Thyroid gland (tissue), 4 donors: Measurements from ENCODE around the gene CCDC138. TPM values are rescaled to one million over a fixed set of nuclear protein-coding genes. Genes with fewer than 3 reads are reported as not detected.

Experiments used
- DNase-seq, 2 donors: peaks; one replicate each; pipeline ENCODE4 v3.0.0-alpha.2; 2019
- H3K27ac ChIP-seq, 3 donors: fragments of 200-600 bp; sonication (generic); 1 replicate in 2 of 3; 2 replicates in 1 of 3; pipeline ENCODE4 v1.5.1; 2016 to 2019; ENCODE audit warnings: mild to moderate bottlenecking in 1 of 3, moderate library complexity in 1 of 3
- H3K27me3 ChIP-seq: fragments of 200-600 bp; sonication (generic); one replicate; pipeline ENCODE4 v1.5.1; 2019
- H3K36me3 ChIP-seq, 2 donors: fragments of 200-600 bp; sonication (generic); one replicate each; pipeline ENCODE4 v1.5.1; 2016 to 2019
- H3K4me1 ChIP-seq, 2 donors: fragments of 200-600 bp; sonication (generic); one replicate each; pipeline ENCODE4 v1.5.1; 2017 to 2019
- H3K4me3 ChIP-seq, 3 donors: fragments of 200-600 bp; sonication (generic); replicated peaks in 1 of 3; 1 replicate in 2 of 3; 2 replicates in 1 of 3; pipeline ENCODE4 v1.5.1; 2016; ENCODE audit warnings: mild to moderate bottlenecking in 1 of 3
- H3K9me3 ChIP-seq: fragments of 200-600 bp; sonication (generic); one replicate; pipeline ENCODE4 v1.5.1; 2017
- POLR2A ChIP-seq, 2 donors: fragments of 450-650 bp; IDR thresholded peaks; one replicate each; pipeline ENCODE4 v1.6.1; 2017; ENCODE audit warnings: antibody characterized with exemption in 2 of 2, mild to moderate bottlenecking in 2 of 2, moderate library complexity in 1 of 2
- WGBS, 2 donors: methylation state at CpG; one replicate each; pipeline ENCODE4 v1.1.5; 2017; 5-methylcytosine and 5-hydroxymethylcytosine counted together
- intact Hi-C: fragments of 100-400 bp; cut with DNase I; formaldehyde crosslinking; loops from one replicate; pipeline ENCODE4 v1.15.1; 2023
- total RNA-seq, 4 donors: library from RNA; depleted of rRNA; stranded (reverse); fragments of >200 nt; gene quantifications; one replicate each; pipeline ENCODE4 v1.2.3, GENCODE V29; 2016
- TF ChIP-seq, protein P1 (sequence below), 6 experiments: fragments of 200-600 bp in 3 of 6; fragments of 450-650 bp in 3 of 6; sonication (generic) in 3 of 6; IDR thresholded peaks; one replicate each; pipeline ENCODE4 v1.5.1; 2016 to 2019; ENCODE audit warnings: antibody characterized with exemption in 6 of 6, mild to moderate bottlenecking in 2 of 6, inconsistent platforms in 1 of 6, moderate library complexity in 1 of 6

CCDC138 gene
- total RNA-seq, 4 donors from 2014 or later = 3.9 to 7.3 (median 5.8) TPM

DNA sequence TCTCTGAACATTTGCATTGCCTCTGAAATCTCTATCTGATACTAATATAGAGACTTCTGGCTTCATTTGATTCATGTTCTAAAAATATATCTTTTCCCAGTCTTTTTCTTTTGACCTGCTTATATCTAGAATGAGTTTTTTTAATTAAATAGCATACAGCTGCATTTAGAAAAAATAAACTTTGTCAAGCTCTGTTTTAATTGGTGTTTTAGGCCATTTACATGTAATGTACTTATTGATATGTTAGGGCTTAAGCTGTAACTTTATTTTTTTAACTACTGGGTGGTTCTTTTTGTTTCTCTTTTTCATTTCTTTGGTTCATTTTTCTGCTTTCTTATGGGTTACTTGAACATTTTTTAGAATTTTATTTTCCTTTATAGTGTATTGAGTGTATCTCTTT, 54.9 kb downstream of the CCDC138 start:
- intact Hi-C loops = no loop called here
- no peak overlapping the region for H3K4me3 ChIP-seq
- H3K4me1 ChIP-seq = no peaks in the 10 kb centered on the region
- no peak overlapping the region for H3K27ac ChIP-seq
- no peaks in the 10 kb centered on the region for H3K9me3 ChIP-seq
- DNase-seq = no peak
- TF ChIP-seq, protein P1, sequence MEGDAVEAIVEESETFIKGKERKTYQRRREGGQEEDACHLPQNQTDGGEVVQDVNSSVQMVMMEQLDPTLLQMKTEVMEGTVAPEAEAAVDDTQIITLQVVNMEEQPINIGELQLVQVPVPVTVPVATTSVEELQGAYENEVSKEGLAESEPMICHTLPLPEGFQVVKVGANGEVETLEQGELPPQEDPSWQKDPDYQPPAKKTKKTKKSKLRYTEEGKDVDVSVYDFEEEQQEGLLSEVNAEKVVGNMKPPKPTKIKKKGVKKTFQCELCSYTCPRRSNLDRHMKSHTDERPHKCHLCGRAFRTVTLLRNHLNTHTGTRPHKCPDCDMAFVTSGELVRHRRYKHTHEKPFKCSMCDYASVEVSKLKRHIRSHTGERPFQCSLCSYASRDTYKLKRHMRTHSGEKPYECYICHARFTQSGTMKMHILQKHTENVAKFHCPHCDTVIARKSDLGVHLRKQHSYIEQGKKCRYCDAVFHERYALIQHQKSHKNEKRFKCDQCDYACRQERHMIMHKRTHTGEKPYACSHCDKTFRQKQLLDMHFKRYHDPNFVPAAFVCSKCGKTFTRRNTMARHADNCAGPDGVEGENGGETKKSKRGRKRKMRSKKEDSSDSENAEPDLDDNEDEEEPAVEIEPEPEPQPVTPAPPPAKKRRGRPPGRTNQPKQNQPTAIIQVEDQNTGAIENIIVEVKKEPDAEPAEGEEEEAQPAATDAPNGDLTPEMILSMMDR (IDR thresholded peaks at IDR 0.05) = no peak
- no peak for TF ChIP-seq POLR2A (IDR thresholded peaks at IDR 0.05)
- H3K27me3 ChIP-seq = no peaks in the 10 kb centered on the region
- no peaks in the 10 kb centered on the region for H3K36me3 ChIP-seq

DNA sequence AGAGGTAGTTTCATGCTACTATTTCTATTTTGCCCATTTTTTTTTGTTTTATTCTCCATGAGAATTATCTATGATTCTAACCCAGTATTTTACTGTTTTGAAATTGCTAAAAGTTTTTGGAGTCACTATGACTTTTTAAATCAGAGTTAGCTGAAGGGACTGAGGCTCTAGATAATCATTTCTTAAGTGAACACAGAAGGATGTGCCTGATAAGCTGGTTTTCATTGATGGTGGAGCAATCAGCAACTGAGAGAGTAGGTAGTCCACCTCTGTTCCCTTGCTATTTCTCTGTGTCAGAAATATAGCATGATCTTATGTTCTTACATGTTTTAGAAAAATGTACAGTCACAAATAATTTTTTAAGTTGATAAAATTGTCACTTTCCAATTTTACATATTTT, 59.4 kb downstream of the CCDC138 start:
- Histone ChIP-seq H3K4me3 (no peak overlapping the region), H3K9me3 (no peaks in the 10 kb centered on the region), H3K36me3 (no peaks in the 10 kb centered on the region), H3K27ac (no peak overlapping the region), H3K27me3 (no peaks in the 10 kb centered on the region), H3K4me1 (no peaks in the 10 kb centered on the region)
- TF ChIP-seq, protein P1 (IDR thresholded peaks at IDR 0.05) = no peak
- TF ChIP-seq POLR2A (IDR thresholded peaks at IDR 0.05) = no peak
- intact Hi-C loops = no loop called here
- no peak for DNase-seq

DNA sequence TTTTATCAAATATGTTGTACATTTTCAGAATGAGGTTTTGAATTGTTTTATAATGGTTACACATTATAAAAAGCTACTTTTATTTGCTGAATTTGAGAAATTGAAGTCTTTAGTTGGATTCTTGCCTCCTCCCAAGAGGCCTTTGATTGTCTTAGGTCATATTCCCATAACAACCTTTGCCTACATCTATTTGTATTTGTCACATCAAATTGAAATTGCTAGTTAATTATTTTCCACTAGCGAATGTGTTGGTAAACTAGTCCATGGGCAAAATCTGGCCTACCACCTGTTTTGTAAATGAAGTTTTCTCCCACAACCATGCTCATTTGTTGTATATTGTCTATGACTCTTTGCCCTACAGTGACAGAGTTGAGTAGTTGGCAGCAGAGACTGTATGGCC, 60.4 kb downstream of the CCDC138 start:
- H3K9me3 ChIP-seq = no peaks in the 10 kb centered on the region
- no peaks in the 10 kb centered on the region for H3K27me3 ChIP-seq
- intact Hi-C loops = no loop called here
- H3K4me1 ChIP-seq = no peaks in the 10 kb centered on the region
- H3K36me3 ChIP-seq = no peaks in the 10 kb centered on the region
- TF ChIP-seq, protein P1 (IDR thresholded peaks at IDR 0.05) = no peak
- TF ChIP-seq POLR2A (IDR thresholded peaks at IDR 0.05) = no peak
- H3K27ac ChIP-seq = no peak overlapping the region
- no peak overlapping the region for H3K4me3 ChIP-seq
- DNase-seq = no peak
- 94 to 95% methylated on average over 1 of the region's 1 CpG for WGBS, 2 donors

DNA sequence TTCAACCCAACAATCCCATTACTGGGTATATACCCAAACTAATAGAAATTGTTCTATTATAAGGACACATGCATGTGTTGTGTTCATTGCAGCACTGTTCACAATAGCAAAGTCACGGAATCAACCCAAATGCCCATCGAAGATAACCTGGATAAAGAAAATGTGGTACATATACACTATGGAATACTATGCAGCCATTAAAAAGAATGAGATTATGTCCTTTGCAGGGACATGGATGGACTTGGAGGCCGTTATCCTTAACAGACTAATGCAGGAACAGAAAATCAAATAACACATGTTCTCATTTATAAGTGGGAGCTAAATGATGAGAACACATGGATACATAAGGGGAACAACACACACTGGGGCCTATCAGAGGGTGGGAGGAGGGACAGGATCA, 65.8 kb downstream of the CCDC138 start:
- intact Hi-C loops = no loop called here
- no peak overlapping the region for H3K4me3 ChIP-seq
- DNase-seq = no peak
- H3K27ac ChIP-seq = no peak overlapping the region
- WGBS, 2 donors = 98 to 100% methylated on average over 3 of the region's 3 CpGs
- no peaks in the 10 kb centered on the region for H3K27me3 ChIP-seq
- TF ChIP-seq, protein P1 (IDR thresholded peaks at IDR 0.05) = no peak
- TF ChIP-seq POLR2A (IDR thresholded peaks at IDR 0.05) = no peak
- H3K9me3 ChIP-seq = no peaks in the 10 kb centered on the region
- no peaks in the 10 kb centered on the region for H3K4me1 ChIP-seq
- H3K36me3 ChIP-seq = no peaks in the 10 kb centered on the region

DNA sequence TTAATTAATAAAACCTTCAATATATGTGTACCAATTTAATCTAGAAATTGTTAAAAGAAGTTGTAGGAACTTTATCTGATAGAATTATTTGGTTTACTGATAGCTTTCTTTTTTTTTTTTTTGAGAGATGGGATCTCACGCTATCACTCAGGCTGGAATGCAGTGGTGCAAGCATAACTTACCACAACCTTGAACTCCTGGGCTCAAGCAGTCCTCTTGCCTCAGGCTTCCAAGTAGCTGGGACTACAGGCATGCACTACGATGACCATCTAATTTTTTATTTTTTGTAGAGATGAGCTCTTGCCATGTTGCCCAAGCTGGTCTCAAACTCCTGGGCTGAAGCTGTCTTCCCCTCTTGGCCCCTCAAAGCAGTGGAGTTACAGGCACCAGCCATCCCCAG, 66.8 kb downstream of the CCDC138 start:
- Histone ChIP-seq H3K4me3 (no peak overlapping the region), H3K4me1 (no peaks in the 10 kb centered on the region), H3K27me3 (no peaks in the 10 kb centered on the region), H3K36me3 (no peaks in the 10 kb centered on the region), H3K9me3 (no peaks in the 10 kb centered on the region), H3K27ac (no peak overlapping the region)
- WGBS, 2 donors = 90 to 97% methylated on average over 2 of the region's 2 CpGs
- no peak for TF ChIP-seq POLR2A (IDR thresholded peaks at IDR 0.05)
- DNase-seq = no peak
- intact Hi-C loops = no loop called here

DNA sequence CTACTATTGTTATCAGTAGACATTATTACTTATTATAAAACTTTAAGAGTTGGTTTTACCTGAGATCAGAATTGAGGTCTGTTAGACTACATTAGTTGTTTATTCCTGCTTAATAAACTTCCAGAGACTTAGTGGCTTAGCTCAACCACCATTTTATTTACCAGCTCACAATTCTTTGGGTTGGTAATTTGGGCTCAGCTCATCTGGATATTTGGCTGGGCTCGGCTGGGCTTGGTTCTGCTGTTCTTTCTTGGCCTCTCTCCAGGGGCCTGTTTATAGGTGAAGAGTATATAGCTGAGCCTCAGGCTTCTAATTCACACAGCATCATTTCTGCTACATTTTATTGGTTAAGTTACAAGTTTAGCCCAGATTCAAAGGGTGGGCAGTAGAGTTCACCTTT, 67.9 kb downstream of the CCDC138 start:
- DNase-seq = no peak
- Histone ChIP-seq H3K4me3 (no peak overlapping the region), H3K9me3 (no peaks in the 10 kb centered on the region), H3K27me3 (no peaks in the 10 kb centered on the region), H3K4me1 (no peaks in the 10 kb centered on the region), H3K27ac (no peak overlapping the region), H3K36me3 (no peaks in the 10 kb centered on the region)
- WGBS, 2 donors = 65 to 95% methylated on average over 1 of the region's 1 CpG
- TF ChIP-seq POLR2A (IDR thresholded peaks at IDR 0.05) = no peak
- TF ChIP-seq, protein P1 (IDR thresholded peaks at IDR 0.05) = no peak
- intact Hi-C loops = no loop called here
